Measurements from ENCODE around the gene AUNIP.

AUNIP gene

DNA sequence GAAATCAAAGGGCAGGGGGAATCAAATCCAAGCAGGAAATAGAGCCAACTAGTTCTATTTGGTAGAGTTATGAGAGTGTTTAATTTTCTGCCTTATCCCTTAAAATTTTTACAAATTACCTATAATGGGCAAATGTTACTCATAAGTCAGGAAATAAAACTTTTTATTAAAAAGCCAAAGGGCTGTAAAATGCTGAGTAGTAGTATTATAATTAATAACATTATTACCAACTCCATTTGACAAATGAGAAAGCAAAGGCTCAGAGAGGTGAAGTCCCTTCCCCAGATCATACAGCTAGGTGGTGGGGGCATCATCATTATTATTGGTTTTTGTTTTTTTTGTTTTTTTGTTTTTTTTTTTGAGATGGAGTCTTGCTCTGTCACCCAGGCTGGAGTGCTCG lies 55.9 kb downstream of the AUNIP start:
- TF ChIP-seq, protein P1, sequence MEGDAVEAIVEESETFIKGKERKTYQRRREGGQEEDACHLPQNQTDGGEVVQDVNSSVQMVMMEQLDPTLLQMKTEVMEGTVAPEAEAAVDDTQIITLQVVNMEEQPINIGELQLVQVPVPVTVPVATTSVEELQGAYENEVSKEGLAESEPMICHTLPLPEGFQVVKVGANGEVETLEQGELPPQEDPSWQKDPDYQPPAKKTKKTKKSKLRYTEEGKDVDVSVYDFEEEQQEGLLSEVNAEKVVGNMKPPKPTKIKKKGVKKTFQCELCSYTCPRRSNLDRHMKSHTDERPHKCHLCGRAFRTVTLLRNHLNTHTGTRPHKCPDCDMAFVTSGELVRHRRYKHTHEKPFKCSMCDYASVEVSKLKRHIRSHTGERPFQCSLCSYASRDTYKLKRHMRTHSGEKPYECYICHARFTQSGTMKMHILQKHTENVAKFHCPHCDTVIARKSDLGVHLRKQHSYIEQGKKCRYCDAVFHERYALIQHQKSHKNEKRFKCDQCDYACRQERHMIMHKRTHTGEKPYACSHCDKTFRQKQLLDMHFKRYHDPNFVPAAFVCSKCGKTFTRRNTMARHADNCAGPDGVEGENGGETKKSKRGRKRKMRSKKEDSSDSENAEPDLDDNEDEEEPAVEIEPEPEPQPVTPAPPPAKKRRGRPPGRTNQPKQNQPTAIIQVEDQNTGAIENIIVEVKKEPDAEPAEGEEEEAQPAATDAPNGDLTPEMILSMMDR (IDR thresholded peaks at IDR 0.05; ENCODE audit: insufficient read depth, missing control alignments): no peak
- FAIRE-seq (no peak), DNase-seq (ENCODE audit: insufficient read length, low spot score) (no peak)

DNA sequence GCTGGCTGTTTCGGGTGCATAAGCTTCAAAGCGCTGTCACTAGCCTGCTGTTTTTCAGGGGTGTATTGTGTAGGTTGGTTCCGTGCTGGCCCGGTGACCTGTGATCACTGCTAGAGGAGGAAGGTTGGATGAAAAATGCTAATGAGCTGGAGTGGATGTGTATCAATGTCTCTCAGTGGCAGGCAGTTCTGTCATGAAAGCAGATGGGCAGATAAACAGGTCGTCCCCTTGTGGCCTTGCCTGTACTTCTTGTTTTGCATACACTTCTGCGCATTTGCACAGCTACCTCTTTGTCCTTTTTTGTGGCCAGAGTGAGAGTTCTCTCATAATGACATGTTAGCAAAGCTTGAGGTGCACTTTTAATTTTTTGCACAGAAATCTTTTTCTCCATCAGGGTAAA lies 56.3 kb downstream of the AUNIP start:
- FAIRE-seq: no peak

DNA sequence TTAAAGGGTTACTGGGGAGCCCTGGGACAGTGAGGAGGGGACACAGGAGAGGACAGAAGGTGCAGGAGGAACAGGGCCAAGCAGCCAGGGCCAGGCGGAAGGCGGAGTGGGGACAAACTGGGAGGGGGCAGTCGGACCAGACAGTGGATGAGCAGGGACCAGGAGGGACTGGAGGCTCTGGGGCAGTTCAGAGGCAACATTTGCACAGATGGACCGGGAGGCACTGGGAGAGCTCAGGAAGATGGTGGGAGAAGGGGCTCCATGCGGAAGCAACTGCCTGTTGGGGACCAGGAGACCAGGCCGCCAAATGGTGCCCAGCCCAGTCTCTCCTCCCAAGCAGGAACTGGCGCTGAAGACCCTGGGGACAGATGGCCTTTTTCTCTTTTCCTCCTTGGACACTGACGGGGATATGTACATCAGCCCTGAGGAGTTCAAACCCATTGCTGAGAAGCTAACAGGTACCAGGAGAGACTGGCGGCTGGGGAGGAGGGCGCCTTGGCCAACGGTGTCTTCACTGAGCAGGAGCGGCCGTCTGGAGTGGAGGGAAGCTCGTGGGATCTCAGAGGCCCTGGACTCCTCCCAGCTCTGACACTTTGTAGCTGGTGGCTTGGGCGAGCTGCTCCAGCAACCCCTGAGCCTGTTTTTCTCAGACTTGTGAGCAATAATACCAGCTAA lies 58.4 kb downstream of the AUNIP start:
- TF ChIP-seq, protein P1 (IDR thresholded peaks at IDR 0.05; ENCODE audit: insufficient read depth, missing control alignments): no peak
- DNase-seq (ENCODE audit: insufficient read length, low spot score) (no peak), FAIRE-seq (no peak)

More for the DNA sequence above, 56.3 kb downstream of the AUNIP start:
- no peak for DNase-seq (ENCODE audit: insufficient read length, low spot score)
- TF ChIP-seq, protein P1 (IDR thresholded peaks at IDR 0.05; ENCODE audit: insufficient read depth, missing control alignments): no peak

DNA sequence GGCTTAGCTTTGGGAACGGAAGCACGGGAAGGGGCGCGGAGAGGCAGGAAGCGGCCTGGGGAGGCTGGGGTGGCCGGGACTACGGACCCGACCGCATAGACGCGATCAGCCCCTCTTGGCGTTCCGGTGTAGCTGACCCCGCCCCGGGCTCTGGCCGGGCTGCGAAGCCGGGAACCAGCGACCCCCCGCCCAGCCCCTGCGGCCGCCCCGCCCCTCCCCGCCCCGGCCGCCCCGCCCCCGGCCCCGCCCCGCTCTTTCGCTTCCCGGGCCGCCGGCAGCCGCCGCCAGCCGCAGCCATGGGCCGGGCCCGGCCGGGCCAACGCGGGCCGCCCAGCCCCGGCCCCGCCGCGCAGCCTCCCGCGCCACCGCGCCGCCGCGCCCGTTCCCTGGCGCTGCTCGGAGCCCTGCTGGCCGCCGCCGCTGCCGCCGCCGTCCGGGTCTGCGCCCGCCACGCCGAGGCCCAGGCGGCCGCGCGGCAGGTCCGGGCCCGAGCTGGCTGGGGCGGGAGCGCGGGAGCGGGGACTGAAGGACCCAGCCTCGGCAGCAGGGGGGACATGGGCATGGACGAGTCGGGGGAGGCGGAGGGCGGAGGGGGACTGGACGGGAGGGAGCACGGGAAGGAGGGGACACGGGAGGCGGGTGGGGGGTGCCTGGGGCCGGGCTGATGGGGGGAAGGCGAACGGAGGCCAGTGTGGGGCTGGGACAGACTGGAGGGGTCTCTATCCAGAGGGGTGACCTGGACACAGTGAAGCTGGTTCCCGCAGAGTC lies 59.1 kb downstream of the AUNIP start, which contains the start of gene SELENON:
TSS of gene SELENON (plus strand) at position 259 of the 768 bp plus-strand sequence. CDS start at position 297, 38 bp downstream.
- FAIRE-seq (no peak), DNase-seq (ENCODE audit: insufficient read length, low spot score) (peak; percentile 58)
- TF ChIP-seq, protein P1 (IDR thresholded peaks at IDR 0.05; ENCODE audit: insufficient read depth, missing control alignments): no peak

DNA sequence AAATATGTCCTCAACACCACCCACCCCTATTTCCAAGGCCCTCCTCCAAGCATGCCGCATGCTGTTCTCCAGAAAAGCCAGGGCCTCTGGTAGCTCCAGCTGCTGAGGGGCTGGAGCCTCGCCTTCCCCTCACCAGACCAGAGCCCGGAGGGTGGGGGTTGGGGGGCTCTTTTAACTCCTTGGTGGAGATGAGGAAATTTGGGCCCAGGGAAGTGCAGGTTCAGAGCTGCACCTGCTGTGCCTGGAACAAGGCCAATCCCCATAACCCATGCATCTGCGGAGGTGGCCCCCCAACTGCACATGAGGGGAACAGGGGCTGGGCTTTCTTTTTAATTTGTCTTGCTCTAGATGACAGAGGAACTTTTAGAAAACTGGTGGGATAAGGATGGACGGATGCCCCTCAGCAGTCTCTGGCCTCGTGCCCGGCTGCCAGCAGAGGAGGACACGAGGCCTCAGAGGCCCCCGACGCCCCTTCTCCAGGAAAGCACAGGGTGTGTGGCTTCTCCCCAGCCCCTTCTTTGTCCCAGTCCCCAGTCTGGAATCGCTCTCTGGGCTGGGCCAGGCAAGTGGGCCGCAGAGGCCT lies 59.8 kb downstream of the AUNIP start:
- TF ChIP-seq, protein P1 (IDR thresholded peaks at IDR 0.05; ENCODE audit: insufficient read depth, missing control alignments): no peak
- FAIRE-seq: no peak
- no peak for DNase-seq (ENCODE audit: insufficient read length, low spot score)

DNA sequence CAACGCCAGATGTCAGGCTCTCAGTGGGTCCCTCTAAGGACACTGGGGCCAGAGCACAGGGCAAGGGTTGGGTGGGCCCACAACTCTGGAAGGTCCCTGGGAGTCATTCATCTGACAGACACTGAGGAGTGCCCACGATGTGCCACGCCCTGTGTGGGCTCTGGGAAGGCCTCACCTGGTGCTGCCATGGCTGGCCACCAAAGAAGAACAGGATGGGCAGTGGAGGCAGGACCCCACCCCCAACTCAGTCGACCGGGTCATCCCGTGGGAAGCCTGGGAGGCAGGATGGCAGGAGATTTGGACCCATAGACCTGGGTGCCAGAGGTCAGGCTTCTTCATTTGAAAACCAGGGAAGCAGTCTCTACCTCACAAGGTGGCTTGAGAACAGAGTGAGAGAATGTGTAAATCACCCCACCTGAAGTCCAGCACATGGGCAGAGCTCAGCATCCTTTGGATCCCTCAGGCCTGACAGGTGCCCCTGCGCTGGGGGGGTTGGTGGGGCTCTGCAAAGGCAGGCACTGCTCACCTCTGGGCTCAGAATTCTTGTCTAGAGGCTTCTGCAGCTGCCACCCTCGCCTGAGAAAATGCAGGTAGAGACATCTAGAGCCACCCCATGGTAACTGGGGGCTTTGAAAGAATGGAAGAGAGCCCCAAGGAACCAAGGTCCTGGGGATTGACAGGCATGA lies 60.4 kb downstream of the AUNIP start:
- FAIRE-seq (no peak), DNase-seq (ENCODE audit: insufficient read length, low spot score) (no peak)
- TF ChIP-seq, protein P1 (IDR thresholded peaks at IDR 0.05; ENCODE audit: insufficient read depth, missing control alignments): no peak
